CD4-positive, alpha-beta T cell treated with Interleukin-15 for 1 hour (primary cell): ENCODE data around the gene LGI4.
"Not testable (repeated sequence)": the region's sequence is repeated elsewhere in the genome, so short reads cannot be mapped to it uniquely, and the experiment has no call there.

Experiments used
- DNase-seq: peaks from one replicate; pipeline ENCODE4 v3.0.0-alpha.2; 2020

The LGI4 gene

GRCh38 chr19:35160629-35161433, 26.0 kb upstream of the LGI4 start:
- no peak for DNase-seq

GRCh38 chr19:35159606-35160005, 24.7 kb upstream of the LGI4 start:
- no peak for DNase-seq

GRCh38 chr19:35157431-35157830, 22.6 kb upstream of the LGI4 start:
- no peak for DNase-seq

GRCh38 chr19:35156673-35157014, 21.8 kb upstream of the LGI4 start:
- no peak for DNase-seq

- no peak for DNase-seq
Measured at GRCh38 chr19:35155981-35156672, 21.3 kb upstream of the LGI4 start.

GRCh38 chr19:35155441-35155840, 20.6 kb upstream of the LGI4 start:
- no peak for DNase-seq

- DNase-seq = peak; percentile 77
Measured at GRCh38 chr19:35154525-35155406, 19.9 kb upstream of the LGI4 start, which contains the start of gene FXYD5. Gene FXYD5 (plus strand): TSS chr19:35154735. CDS start chr19:35155551, 816 bp downstream.

- peak; percentile 78 for DNase-seq
Measured at GRCh38 chr19:35153701-35154524, 19.1 kb upstream of the LGI4 start.

- not testable (repeated sequence) for DNase-seq
Measured at GRCh38 chr19:35153129-35153522, 18.3 kb upstream of the LGI4 start.

GRCh38 chr19:35151273-35152065, 16.6 kb upstream of the LGI4 start:
- DNase-seq = no peak

- DNase-seq = no peak
Measured at GRCh38 chr19:35150445-35150844, 15.6 kb upstream of the LGI4 start.

GRCh38 chr19:35149463-35149862, 14.6 kb upstream of the LGI4 start:
- DNase-seq = no peak

GRCh38 chr19:35146746-35147459, 12.0 kb upstream of the LGI4 start:
- no peak for DNase-seq

GRCh38 chr19:35144600-35145436, 10.0 kb upstream of the LGI4 start:
- peak; percentile 46 for DNase-seq

GRCh38 chr19:35144259-35144599, 9.4 kb upstream of the LGI4 start:
- DNase-seq = no peak

GRCh38 chr19:35143818-35144217, 9.0 kb upstream of the LGI4 start:
- no peak for DNase-seq

- no peak for DNase-seq
Measured at GRCh38 chr19:35143231-35143715, 8.4 kb upstream of the LGI4 start, which contains the start of gene FXYD7. Gene FXYD7 (plus strand): TSS chr19:35143255. CDS start chr19:35143334, 79 bp downstream.

GRCh38 chr19:35142606-35143230, 7.9 kb upstream of the LGI4 start:
- peak; percentile 72 for DNase-seq
